Endothelial cell of umbilical vein (primary cell): ENCODE results near the gene MARCHF11. TPM values are rescaled to one million over a fixed set of nuclear protein-coding genes. Genes with fewer than 3 reads are reported as not detected.

Source experiments
- BruUV-seq: library from RNA; stranded (reverse); fragments of 400-500 nt; replicated peaks from 2 replicates; lab custom pipeline; 2021; lab: Mats Ljungman, UMichigan
- CTCF ChIA-PET: fragments of 300-600, 350-600 bp; sonication (Branson Sonifier 250); formaldehyde crosslinking; loops from one replicate; lab custom pipeline; 2021; ENCODE audit warnings: antibody characterized with exemption, inconsistent platforms; lab: Charles Lee
- POLR2A ChIA-PET: fragments of 300-600, 350-600 bp; sonication (Branson Sonifier 250); formaldehyde crosslinking; loops from one replicate; lab custom pipeline; 2021; ENCODE audit warnings: antibody characterized with exemption, inconsistent platforms; lab: Charles Lee
- DNase-seq: peaks from one replicate; pipeline ENCODE4 v3.0.0-alpha.2; 2011; ENCODE audit warnings: low read depth, low spot score
- FAIRE-seq: peaks from 2 replicates; lab custom pipeline; 2011; peaks lifted over from hg19 to GRCh38; lab: Jason Lieb, UNC
- H2AFZ ChIP-seq: 2 replicates; pipeline ENCODE4 v1.6.0; 2012; ENCODE audit warnings: low read depth, low read length, control low read depth, inconsistent platforms
- H3K27ac ChIP-seq: 2 replicates; pipeline ENCODE4 v1.5.1; 2011; ENCODE audit warnings: low read depth, mild to moderate bottlenecking, control low read depth, low read length, moderate library complexity; ENCODE audit not compliant: insufficient read depth
- H3K27me3 ChIP-seq, 2 experiments: 2 replicates each; pipeline versions ENCODE4 v1.6.0 to v1.6.1; 2011; ENCODE audit warnings: low read length in 2 of 2, mixed read lengths in 1 of 2; ENCODE audit not compliant: control insufficient read depth in 2 of 2, insufficient read depth in 2 of 2
- H3K36me3 ChIP-seq, 2 experiments: 2 replicates in 1 of 2; 3 replicates in 1 of 2; pipeline ENCODE4 v1.5.1; 2011; ENCODE audit warnings: low read length in 2 of 2, mild to moderate bottlenecking in 1 of 2, moderate library complexity in 1 of 2; ENCODE audit not compliant: control insufficient read depth in 2 of 2, insufficient read depth in 2 of 2; ENCODE audit errors: extremely low read depth in 1 of 2
- H3K4me1 ChIP-seq: 3 replicates; pipeline ENCODE4 v1.5.1; 2011; ENCODE audit warnings: mild to moderate bottlenecking, low read length; ENCODE audit not compliant: control insufficient read depth, insufficient read depth; ENCODE audit errors: extremely low read depth
- H3K4me2 ChIP-seq: 2 replicates; pipeline ENCODE4 v1.6.1; 2011; ENCODE audit warnings: low read length, control low read depth, mixed read lengths; ENCODE audit not compliant: insufficient read depth
- H3K4me3 ChIP-seq, 3 experiments: fragments of 200-600 bp in 1 of 3; sonication (generic), shearing (Covaris generic) in 1 of 3; replicated peaks in 1 of 3; 2 replicates each; pipeline ENCODE4 v1.5.1; 2011 to 2016; ENCODE audit warnings: control low read depth in 3 of 3, low read length in 3 of 3, mild to moderate bottlenecking in 2 of 3, inconsistent platforms in 1 of 3, low read depth in 1 of 3, moderate library complexity in 1 of 3; ENCODE audit not compliant: insufficient read depth in 1 of 3
- H3K79me2 ChIP-seq: 2 replicates; pipeline ENCODE4 v1.6.0; 2012; ENCODE audit warnings: low read length, inconsistent platforms; ENCODE audit not compliant: control insufficient read depth, insufficient read depth
- H3K9ac ChIP-seq: replicated peaks from 2 replicates; pipeline ENCODE3; 2011; ENCODE audit warnings: low read length, control low read depth; ENCODE audit not compliant: insufficient read depth; ENCODE audit errors: extremely low read depth
- H3K9me1 ChIP-seq: replicated peaks from 3 replicates; pipeline ENCODE4 v1.6.0; 2011; ENCODE audit warnings: mild to moderate bottlenecking, low read length; ENCODE audit not compliant: control insufficient read depth, insufficient read depth; ENCODE audit errors: extremely low read depth
- H3K9me3 ChIP-seq: replicated peaks from 2 replicates; pipeline ENCODE4 v1.5.1; 2012; ENCODE audit warnings: low read length, inconsistent platforms; ENCODE audit not compliant: control insufficient read depth, insufficient read depth
- H4K20me1 ChIP-seq: replicated peaks from 2 replicates; pipeline ENCODE3; 2011; ENCODE audit warnings: mild to moderate bottlenecking, low read length; ENCODE audit not compliant: control insufficient read depth, insufficient read depth; ENCODE audit errors: extremely low read depth
- CTCF ChIP-seq, 2 donors: IDR thresholded peaks; 1 replicate in 1 of 2; 2 replicates in 1 of 2; pipeline ENCODE4 v1.5.1; 2011; ENCODE audit warnings: low read length in 2 of 2, mild to moderate bottlenecking in 2 of 2, moderate library complexity in 2 of 2, control low read depth in 1 of 2, inconsistent platforms in 1 of 2, low read depth in 1 of 2; ENCODE audit not compliant: insufficient read depth in 1 of 2; ENCODE audit errors: extremely low read depth in 1 of 2
- EZH2 ChIP-seq: IDR thresholded peaks from 2 replicates; pipeline ENCODE4 v1.6.1; 2012; ENCODE audit warnings: borderline replicate concordance, low read depth, mild to moderate bottlenecking, moderate library complexity, low read length, inconsistent platforms; ENCODE audit not compliant: severe bottlenecking
- FOS ChIP-seq: IDR thresholded peaks from 2 replicates; pipeline ENCODE4 v1.6.1; 2011; ENCODE audit warnings: mild to moderate bottlenecking, low read length, moderate library complexity, borderline replicate concordance; ENCODE audit not compliant: insufficient read depth
- GATA2 ChIP-seq: IDR thresholded peaks from 2 replicates; pipeline ENCODE4 v1.7.0; 2011; ENCODE audit warnings: low read depth, mild to moderate bottlenecking, moderate library complexity, mixed read lengths, low read length; ENCODE audit not compliant: insufficient read length, insufficient read depth
- JUN ChIP-seq: IDR thresholded peaks from 2 replicates; pipeline ENCODE4 v1.6.1; 2011; ENCODE audit warnings: borderline replicate concordance, low read depth; ENCODE audit not compliant: insufficient read length, insufficient read depth
- MAX ChIP-seq: IDR thresholded peaks from 2 replicates; pipeline ENCODE4 v1.6.1; 2011; ENCODE audit not compliant: insufficient read depth, insufficient read length
- MYC ChIP-seq: IDR thresholded peaks from one replicate; pipeline ENCODE4 v1.6.1; 2011; ENCODE audit warnings: mild to moderate bottlenecking, low read depth, low read length
- POLR2A ChIP-seq: IDR thresholded peaks from 2 replicates; pipeline ENCODE4 v1.6.1; 2012; ENCODE audit warnings: low read depth, mild to moderate bottlenecking, control low read depth, low read length
- POLR2AphosphoS5 ChIP-seq: IDR thresholded peaks from 2 replicates; pipeline ENCODE4 v1.6.1; 2012; ENCODE audit warnings: low read depth, mild to moderate bottlenecking, control low read depth, low read length, moderate library complexity; ENCODE audit not compliant: insufficient read depth
- dilution Hi-C: fragments of 300-500 bp; cut with MboI; formaldehyde crosslinking; loops from one replicate; pipeline ENCODE4 v1.15.0; 2019; ENCODE audit warnings: low sequenced_read_pairs; ENCODE audit not compliant: extremely low pct_ligation_motif_present
- intact Hi-C: fragments of 100-400 bp; cut with micrococcal nuclease; formaldehyde crosslinking; loops from one replicate; pipeline ENCODE4 v1.10.0; 2022
- polyA plus RNA-seq, 4 experiments: library from polyadenylated mRNA; depleted of rRNA in 3 of 4; stranded (reverse) in 3 of 4; unstranded in 1 of 4; fragments of >200 nt; gene quantifications; 2 replicates each; pipeline versions ENCODE4 v1.2.1 to v1.2.3, GENCODE V29; 2011 to 2012; ENCODE audit warnings: missing spikeins in 1 of 4
- total RNA-seq: library from RNA; stranded (reverse); gene quantifications from 2 replicates; pipeline ENCODE4 v1.2.3, GENCODE V29; 2021

MARCHF11 gene
- total and polyA plus RNA-seq, 2 donors (not counting 3 experiments of a cell fraction or from before 2014, with no cell fraction given), result not detected

DNA sequence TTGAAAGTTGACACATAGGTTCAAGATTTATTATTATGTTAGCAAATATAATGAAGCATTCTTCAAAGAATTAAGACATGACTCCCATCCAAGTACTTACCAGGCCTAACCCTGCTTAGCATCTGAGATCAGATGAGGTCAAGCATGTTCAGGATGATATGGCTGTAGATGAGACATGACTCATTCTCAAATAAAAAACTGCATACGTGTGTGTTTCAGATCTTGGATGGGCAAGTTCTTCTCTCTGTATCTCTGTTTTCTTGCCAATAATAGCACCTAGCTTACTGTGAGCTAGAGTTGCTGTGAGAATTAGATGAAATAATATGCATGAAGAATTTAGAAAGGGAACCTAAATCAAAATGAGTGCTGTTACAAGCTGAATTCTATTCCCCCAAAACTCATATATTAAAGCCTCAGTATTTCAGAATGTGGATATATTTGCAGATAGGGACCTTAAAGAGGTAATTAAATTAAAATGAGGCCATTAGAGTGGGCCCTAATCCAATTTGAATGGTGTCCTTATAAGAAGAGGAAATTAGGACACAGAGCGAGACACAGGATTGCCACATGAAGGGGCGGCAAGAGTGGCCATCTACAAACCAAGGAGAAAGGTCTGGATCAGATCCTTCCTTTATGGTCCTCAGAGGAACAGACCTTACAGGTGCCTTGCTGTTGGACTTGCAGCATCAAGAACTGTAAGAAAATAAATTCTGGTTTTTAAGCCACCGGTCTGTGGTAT lies 146.2 kb downstream of the MARCHF11 start:
- no peak for DNase-seq
- dilution Hi-C loops, result no loop called here
- CTCF ChIA-PET, result no interaction called here
- BruUV-seq, result no TSS peak
- Histone ChIP-seq H3K4me2 (no peak overlapping the region), H4K20me1 (no peaks in the 10 kb centered on the region), H2AFZ (no peak overlapping the region), H3K79me2 (no peaks in the 10 kb centered on the region), H3K4me3 (no peak overlapping the region), H3K4me1 (no peaks in the 10 kb centered on the region), H3K36me3 (no peaks in the 10 kb centered on the region), H3K9me1 (no peaks in the 10 kb centered on the region), H3K9ac (no peak overlapping the region), H3K9me3 (no peaks in the 10 kb centered on the region), H3K27me3 (peaks cover 0 to 3% of the 10 kb centered on the region in 2 experiments), H3K27ac (no peak overlapping the region)
- FAIRE-seq, result no peak
- intact Hi-C loops, result no loop called here
- POLR2A ChIA-PET, result no interaction called here
- no peak for TF ChIP-seq JUN

DNA sequence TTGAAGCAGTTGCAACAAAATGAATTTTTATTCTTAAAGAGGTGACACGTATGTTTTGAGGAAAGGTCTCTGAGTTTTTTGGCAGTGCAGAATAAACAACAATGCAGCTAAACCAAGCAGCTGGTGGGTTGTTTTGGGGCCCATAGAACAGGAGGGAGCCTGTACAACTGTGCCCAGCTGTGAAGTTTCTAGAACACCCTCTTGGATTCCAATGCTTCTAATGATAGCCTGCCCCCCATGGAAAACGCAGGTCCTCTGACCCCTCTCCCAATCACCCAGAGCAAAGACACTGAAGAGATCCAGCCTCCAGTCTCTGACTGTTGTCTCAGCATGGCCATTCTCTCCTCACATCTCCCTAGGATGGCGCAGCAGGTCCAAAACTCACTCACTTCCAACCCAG lies 150.9 kb downstream of the MARCHF11 start:
- Histone ChIP-seq H3K36me3 (no peaks in the 10 kb centered on the region), H3K79me2 (no peaks in the 10 kb centered on the region), H3K27me3 (no peaks in the 10 kb centered on the region), H3K4me2 (no peak overlapping the region), H3K4me1 (no peaks in the 10 kb centered on the region), H3K4me3 (no peak overlapping the region), H2AFZ (no peak overlapping the region), H3K27ac (no peak overlapping the region), H3K9me3 (no peaks in the 10 kb centered on the region), H4K20me1 (no peaks in the 10 kb centered on the region), H3K9me1 (no peaks in the 10 kb centered on the region), H3K9ac (no peak overlapping the region)
- ChIA-PET CTCF (no interaction called here), POLR2A (no interaction called here)
- TF ChIP-seq POLR2AphosphoS5, result no peak
- TF ChIP-seq MYC, result no peak
- TF ChIP-seq EZH2, result no peak
- TF ChIP-seq FOS, result no peak
- no peak for TF ChIP-seq CTCF (IDR thresholded peaks at IDR 0.05; ENCODE audit: extremely low read depth in 1 of 2, insufficient read depth in 1 of 2, low read depth in 1 of 2, low read length in 2 of 2)
- TF ChIP-seq JUN, result no peak
- no peak for TF ChIP-seq POLR2A
- no peak for TF ChIP-seq GATA2
- TF ChIP-seq MAX, result no peak
- dilution Hi-C loops, result no loop called here
- no peak for FAIRE-seq
- no TSS peak for BruUV-seq
- intact Hi-C loops, result no loop called here
- no peak for DNase-seq
